Dermis blood vessel endothelial cell (primary cell): ENCODE results near the gene MIXL1. TPM values are rescaled to one million over a fixed set of nuclear protein-coding genes. Genes with fewer than 3 reads are reported as not detected.

Experiments
- total RNA-seq: library from RNA; depleted of rRNA; stranded (reverse); fragments of >200 nt; gene quantifications from 2 replicates; pipeline ENCODE4 v1.2.3, GENCODE V29; 2014

Gene MIXL1
- total RNA-seq, 1 donor from 2014 or later = not detected

Other genes starting within 250 kb of the MIXL1 start
- 23.9 and 32.5 TPM in 2 replicates for gene SDE2, start 224.3 kb upstream of the MIXL1 start, total RNA-seq
- 205 and 269 TPM in 2 replicates for gene H3-3A, start 160.9 kb upstream of the MIXL1 start, total RNA-seq
- 41.9 and 50.5 TPM in 2 replicates for gene ACBD3, start 36.9 kb upstream of the MIXL1 start, total RNA-seq
- 5.8 and 8.0 TPM in 2 replicates for gene LIN9, start 85.5 kb downstream of the MIXL1 start, total RNA-seq
- 126 and 190 TPM in 2 replicates for gene PARP1, start 184.4 kb downstream of the MIXL1 start, total RNA-seq